PC-3 (cell line): ENCODE measurements around the gene PGAP2.

Experiments used
- EZH2 ChIP-seq: fragments of 300-600 bp; sonication (generic); IDR thresholded peaks from one replicate; pipeline ENCODE4 v1.6.1; 2017; ENCODE audit warnings: antibody characterized with exemption, mild to moderate bottlenecking, low read length; ENCODE audit not compliant: unreplicated experiment
- EZH2phosphoT487 ChIP-seq: fragments of 300-600 bp; sonication (generic); IDR thresholded peaks from 2 replicates; pipeline ENCODE4 v1.6.1; 2018; ENCODE audit warnings: mild to moderate bottlenecking, antibody characterized with exemption, low read length, borderline replicate concordance
- TF ChIP-seq, protein P1 (sequence below): fragments of 300-600 bp; sonication (generic); conservative IDR thresholded peaks from 2 replicates; pipeline ENCODE4 v1.5.1; 2017; ENCODE audit warnings: antibody characterized with exemption, low read depth, mild to moderate bottlenecking, low read length

DNA sequence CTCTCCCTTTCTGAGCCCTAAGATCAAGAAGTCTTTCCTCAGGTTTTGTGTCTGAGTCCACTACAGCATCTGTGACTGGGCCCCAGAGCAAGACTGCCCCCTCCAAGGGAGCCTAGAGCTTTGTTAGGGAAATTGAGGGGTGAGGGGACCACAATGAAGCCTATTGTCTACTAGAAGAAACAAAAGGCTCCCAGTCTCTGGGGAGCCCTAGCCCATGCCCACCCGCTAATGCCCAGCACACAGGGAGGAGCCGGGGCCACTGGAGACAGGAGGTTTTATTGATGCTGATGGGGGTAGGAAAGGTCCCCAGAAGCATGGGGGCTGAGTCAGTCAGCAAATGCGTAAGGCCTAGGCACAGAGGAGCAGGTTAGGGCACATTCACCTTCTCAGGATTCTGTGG lies 18.4 kb downstream of the PGAP2 start:
- TF ChIP-seq, protein P1, sequence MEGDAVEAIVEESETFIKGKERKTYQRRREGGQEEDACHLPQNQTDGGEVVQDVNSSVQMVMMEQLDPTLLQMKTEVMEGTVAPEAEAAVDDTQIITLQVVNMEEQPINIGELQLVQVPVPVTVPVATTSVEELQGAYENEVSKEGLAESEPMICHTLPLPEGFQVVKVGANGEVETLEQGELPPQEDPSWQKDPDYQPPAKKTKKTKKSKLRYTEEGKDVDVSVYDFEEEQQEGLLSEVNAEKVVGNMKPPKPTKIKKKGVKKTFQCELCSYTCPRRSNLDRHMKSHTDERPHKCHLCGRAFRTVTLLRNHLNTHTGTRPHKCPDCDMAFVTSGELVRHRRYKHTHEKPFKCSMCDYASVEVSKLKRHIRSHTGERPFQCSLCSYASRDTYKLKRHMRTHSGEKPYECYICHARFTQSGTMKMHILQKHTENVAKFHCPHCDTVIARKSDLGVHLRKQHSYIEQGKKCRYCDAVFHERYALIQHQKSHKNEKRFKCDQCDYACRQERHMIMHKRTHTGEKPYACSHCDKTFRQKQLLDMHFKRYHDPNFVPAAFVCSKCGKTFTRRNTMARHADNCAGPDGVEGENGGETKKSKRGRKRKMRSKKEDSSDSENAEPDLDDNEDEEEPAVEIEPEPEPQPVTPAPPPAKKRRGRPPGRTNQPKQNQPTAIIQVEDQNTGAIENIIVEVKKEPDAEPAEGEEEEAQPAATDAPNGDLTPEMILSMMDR = no peak
- TF ChIP-seq EZH2 (no peak), EZH2phosphoT487 (no peak)
